Activated effector memory CD4-positive, alpha-beta T cell treated with anti-CD3 and anti-CD28 coated beads, Interleukin-2, amount 50 U/mL, for 16 hours (primary cell): ENCODE results near the gene PAGE3.

Experiments
- DNase-seq: peaks from one replicate; pipeline ENCODE4 v3.0.0-alpha.2; 2020

PAGE3 gene, protein sequence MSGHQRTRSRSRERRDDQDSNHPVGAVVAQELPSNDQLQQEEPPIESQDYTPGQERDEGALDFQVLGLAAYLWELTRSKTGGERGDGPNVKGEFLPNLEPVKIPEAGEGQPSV

DNA sequence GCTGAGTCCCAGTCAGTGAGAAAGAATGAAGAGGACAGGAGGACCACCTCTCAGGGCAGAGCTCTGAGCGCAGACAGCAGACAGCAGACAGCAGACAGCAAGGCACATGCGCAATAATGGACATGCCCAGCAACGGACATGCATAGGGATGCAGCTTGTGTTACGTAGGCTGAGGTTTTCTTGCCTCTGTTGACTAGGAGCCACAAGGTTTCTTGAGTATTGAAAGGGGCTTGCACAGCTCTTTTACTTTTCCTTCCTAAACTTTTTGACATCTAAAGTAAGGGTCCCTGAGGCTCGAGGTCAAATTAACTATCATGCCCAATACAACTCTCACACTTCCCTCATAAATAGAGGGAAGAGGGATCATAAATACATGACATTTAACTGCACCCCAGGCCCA, at the start of gene PAGE3:
Gene PAGE3, minus strand, starts transcription at position 101 of the 400 bp plus-strand sequence. CDS start 1,013 bp downstream, outside the sequence.
- DNase-seq: no peak

DNA sequence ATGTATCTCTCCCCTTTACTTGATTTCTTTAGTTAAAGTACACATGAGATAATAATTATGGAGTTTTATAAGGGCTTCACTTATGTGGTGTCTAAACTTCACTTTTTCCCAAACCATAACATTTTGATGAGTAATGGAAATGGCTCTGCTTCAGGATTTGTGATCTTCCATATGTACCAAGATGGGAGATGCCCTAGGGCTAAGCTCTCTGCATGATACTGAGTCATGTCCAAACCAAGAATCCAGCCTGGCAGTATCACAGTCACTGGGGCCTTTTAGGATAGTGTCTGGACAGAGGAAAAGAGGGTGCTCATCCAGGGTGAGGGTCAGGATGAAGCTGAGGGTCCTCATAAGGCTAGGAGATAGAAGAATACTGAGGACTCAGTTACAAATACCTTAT, 47.9 kb upstream of the PAGE3 start:
- no peak for DNase-seq

DNA sequence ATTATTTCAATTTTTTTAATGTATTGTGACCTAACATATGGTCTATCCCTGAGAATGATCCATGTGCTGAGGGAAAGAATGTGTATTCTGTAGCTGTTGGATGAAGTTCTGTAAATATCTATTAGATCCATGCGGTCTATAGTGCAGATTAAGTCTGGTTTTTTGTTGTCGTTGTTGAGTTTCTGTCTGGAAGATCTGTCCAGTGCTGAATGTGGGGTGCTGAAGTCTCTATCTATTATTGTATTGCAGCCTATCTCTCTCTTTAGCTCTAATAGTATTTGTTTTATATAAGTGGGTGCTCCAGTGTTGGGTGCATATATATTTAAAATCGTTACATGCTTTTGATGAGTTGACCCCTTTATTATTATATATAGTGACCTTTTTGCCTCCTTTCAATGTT, 26.2 kb upstream of the PAGE3 start:
- no peak for DNase-seq

DNA sequence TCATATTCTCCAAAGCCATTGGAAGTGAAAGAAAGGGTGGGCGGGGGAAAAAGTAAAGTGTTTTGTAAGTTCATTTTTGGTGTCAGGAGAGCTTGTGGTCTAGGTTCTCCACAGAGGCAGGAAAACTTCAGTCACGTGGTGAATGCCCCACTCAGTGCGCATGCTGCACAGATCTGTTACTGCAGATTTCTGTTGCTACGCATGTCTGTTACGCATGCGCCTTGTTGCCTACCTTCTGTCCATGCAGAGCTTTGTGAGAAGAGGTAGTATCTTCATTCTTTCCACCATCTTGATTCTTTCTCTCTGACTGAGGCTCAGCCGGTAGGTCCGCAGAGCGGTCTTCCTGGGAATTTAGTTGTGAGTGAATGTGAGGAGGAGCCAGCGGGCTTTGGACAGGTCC, 15.1 kb upstream of the PAGE3 start:
- no peak for DNase-seq

DNA sequence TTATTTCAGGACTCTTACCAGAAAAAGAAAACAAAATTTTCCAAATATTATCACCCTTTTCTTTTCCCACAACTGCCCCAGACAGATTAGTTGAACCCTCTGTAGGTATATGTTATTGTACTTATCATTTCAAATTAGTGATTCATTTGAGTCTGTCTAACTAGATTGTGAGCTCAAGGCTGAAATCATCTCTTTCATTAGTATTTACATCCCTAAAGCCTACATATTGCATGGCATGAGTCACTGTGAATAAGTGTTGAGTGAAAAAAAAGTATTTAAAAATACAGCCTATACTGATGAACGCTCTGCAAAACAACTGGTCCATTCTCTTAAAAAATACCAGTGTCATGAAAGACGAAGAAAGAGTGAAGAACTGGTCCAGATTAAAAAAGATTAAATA, 3.9 kb downstream of the PAGE3 start:
- DNase-seq: no peak

DNA sequence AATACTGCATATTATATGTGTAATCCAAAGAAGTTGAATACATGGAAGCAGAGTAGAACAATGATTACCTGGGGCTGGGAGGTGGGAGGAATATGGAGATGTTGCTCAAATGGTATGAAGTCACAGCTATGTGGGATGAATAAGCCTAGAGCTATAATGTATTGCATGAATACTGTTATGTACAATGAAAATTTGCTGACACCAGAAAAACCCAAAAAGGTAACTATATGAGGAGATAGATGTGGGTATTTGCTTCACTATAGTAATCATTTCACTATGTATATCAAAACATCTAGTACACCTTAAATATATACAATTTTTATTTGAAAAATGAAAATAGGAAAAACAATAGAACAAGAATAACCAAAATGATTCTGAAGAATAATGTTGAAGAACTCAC, 11.2 kb downstream of the PAGE3 start:
- no peak for DNase-seq

DNA sequence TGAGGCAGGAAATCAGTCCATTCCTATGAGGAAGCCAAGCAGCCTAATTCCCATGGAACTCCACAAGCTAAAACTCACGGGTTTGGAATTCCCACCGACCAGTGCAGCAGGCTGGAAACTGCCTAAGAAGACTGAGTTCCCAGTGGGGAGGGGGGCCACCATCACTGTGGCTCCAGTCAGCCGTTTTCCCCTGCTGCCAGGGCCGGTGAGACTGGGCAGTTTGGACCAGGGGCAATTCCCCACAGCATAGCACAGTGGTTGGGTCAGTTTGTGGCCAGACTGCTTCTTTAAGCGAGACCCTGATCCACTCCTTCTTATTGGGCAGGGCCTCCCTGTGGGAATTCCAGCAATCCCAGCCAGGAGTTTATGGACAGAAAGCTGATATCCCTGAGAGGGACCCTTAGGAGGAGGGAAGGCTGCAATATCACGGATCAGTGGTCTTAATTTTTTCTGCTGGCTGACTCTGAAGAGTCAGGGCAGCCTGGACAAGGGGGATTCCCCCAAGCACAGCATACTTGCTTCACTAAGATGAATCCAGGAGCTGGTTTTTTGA, 23.9 kb downstream of the PAGE3 start:
- DNase-seq: no peak

DNA sequence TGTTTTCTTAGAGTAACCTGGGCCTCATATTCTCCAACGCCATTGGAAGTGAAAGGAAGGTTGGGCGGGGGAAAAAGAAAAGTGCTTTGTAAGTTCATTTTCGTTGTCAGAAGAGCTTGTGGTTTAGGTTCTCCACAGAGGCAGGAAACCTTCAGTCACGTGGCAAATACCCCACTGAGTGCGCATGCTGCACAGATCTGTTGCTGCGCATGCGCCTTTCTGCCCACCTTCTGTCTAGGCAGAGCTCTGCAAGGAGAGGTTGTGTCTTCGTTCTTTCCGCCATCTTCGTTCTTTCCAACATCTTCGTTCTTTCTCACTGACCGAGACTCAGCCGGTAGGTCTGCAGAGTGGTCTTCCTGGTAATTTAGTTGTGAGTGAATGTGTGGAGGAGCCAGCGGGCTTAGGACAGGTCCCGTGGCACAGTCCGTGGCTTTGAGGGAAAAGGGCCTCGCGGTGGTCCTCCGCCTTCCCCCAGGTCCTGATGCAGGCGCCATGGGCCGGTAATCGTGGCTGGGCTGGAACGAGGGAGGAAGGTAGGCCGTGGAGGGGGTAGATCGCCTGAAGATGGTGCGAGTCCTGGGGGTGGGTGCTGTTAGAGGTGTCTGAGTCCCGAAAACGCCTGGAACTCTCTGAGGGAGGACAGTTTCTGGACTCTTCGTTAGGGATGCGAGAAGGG, 44.5 kb downstream of the PAGE3 start, which contains the start of gene PAGE5:
Gene PAGE5, plus strand, starts transcription at position 228 of the 676 bp plus-strand sequence. CDS start 1,037 bp downstream, outside the sequence.
- peak; percentile 65 for DNase-seq

DNA sequence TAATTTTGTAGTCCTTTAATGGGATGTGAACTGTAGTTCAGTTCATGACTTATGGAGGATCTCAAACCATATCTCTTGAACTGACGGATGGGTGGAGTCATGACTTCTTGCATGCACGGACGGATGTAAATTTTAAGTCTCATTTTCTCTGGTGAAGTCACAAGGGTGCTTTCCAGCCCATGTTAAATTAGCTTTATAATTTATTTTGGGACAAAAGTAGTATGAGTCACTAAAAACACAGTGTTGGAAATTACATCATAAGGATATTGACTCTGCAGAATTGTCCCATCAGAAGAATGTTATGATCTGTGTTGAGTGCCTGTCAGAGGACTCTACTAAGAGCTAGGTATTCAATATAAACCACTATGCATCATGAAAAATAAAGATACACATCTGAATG, 51.3 kb downstream of the PAGE3 start:
- no peak for DNase-seq

DNA sequence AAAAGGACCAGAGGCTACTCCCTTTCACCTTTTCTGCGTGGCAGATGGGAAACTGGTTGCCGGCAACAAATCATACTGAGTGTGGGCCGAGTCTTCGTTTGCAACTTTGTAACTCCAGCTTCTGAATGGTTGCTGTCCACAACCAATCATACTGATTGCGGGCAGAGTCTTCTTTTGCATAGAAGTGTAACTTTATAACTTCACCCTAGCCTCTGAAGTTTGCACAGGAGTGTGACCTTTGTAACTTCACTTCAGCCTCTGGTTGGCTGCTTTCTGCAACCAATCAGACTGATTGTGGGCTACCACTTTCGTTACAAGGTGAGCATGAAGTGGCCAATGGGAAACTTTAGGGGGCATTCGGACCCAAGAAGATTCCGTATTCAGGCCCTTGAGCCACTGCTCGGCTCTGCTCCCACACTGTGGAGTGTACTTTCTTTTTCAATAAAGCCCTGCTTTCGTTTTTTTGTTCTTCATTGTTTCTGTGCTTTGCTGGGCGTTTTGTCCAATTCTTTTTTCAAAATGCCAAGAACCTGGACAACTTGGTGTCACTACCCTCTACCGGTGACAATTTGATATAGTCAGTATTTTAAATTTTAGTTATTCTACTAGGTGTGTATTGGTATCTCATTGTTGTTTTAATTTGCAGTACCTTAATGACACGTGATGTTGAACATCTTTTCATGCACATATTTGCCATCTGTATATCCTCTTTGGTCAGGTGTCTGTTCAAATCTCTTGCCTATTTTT, 53.6 kb downstream of the PAGE3 start:
- no peak for DNase-seq
